ENCODE data around the gene COL9A2.

Gene COL9A2

DNA sequence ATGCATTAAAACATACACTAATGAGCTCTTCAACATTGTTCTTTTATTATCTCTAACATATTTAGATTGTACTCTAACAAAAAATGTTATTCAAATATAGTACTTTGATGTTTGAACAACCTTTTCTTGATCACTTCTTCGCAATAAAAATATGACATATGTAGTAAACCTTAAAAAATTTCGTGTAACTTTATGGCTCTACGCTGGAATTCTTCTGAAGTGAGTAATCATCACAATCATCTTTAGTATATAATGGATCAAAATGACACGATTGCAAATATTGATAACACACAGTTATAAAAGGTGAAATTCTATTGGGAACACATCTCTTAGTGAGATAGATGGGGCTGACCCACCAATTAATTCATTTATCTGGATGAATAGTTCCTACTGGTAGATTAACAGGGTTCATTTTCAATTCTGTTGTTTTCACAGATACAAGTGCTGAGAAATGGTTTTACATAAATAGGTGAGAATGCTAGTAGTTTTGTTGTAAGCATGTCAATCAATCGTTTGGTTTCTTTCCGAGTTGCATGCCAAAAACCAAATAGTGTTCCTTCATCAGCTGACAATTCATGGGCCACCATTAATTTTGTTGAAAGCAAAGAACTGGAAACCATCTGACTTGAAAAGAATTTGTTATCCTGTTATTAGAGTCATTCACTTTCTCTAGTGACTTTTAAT lies 60.5 kb downstream of the COL9A2 start:
- DNase-seq = no peak

DNA sequence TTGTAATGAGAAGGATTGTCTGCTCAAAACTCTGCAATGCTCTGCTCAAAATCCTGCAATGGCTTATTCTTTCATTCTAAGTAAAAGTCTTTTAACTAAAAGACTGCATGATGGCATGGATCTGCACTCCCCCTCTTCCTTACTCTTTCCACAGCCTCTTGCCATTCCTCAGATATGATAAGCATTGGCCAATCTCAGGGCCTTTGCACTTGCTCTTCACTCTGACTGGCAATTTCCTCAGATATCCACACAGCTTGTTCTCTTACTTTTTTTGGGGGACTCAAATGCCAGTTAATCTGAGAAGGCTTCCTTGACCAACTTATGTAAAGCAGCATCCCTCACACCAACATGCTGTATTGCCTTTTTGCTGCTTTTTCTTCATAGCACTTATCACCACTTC lies 61.9 kb downstream of the COL9A2 start:
- no peak for DNase-seq

DNA sequence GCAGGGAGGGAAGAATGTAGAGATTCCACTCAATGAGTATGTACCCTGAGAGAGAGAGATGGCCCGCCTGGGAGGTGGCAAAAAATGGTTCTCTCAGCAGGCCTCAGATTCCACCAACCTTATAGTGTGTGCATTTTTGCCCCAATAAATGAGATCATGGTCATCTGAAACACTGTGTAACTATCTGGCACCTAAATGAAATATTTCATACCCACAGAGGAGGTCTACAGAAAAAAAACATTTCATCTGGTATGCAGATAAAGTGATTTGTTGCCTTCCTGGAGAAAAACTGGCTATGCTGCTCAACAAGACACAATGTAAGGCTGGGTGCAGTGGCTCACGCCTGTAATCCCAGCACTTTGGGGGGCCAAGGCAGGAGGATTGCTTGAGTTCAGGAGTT lies 64.5 kb downstream of the COL9A2 start:
- no peak for DNase-seq

DNA sequence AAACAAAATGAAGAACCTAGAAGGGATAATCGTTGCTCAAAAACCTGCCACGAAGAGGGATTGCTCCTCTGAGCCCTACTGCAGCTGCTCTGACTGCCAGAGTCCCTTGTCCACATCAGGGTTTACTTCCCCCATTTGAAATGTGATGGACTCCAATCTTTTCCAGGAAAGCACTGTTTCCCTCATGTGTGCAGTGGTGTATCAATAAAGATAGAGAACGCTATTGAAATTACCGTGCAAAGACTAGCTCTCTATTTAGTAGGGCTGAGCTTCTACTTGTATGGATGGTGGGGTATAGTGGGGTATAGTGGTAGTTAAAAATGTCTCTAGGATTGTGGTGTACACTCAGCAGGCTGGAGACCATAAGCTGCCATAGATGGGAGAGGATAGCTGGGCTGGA lies 65.6 kb downstream of the COL9A2 start:
- DNase-seq = no peak
